ENCODE results near the gene DDC.

DNA sequence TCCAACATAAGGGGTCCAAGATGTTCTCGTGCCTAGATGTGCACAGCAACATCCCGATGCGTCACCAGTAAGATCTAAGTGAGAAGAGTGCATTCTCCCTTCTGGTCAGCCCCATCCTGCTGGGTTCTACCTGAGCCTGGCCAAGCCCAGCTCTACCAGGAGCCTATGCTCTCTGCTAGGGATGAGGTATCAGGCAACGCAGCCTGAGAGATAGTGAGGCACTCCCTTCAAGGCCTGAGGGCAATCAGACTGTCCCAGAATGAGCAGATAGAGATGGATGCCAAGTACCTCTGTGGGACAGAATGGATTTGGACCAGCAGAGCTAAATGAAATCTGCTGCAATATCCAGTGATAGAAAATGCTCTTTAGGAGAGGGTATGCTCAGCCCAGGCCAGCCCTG is 26.7 kb downstream of the DDC start:
- TF ChIP-seq, protein P1, sequence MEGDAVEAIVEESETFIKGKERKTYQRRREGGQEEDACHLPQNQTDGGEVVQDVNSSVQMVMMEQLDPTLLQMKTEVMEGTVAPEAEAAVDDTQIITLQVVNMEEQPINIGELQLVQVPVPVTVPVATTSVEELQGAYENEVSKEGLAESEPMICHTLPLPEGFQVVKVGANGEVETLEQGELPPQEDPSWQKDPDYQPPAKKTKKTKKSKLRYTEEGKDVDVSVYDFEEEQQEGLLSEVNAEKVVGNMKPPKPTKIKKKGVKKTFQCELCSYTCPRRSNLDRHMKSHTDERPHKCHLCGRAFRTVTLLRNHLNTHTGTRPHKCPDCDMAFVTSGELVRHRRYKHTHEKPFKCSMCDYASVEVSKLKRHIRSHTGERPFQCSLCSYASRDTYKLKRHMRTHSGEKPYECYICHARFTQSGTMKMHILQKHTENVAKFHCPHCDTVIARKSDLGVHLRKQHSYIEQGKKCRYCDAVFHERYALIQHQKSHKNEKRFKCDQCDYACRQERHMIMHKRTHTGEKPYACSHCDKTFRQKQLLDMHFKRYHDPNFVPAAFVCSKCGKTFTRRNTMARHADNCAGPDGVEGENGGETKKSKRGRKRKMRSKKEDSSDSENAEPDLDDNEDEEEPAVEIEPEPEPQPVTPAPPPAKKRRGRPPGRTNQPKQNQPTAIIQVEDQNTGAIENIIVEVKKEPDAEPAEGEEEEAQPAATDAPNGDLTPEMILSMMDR (IDR thresholded peaks at IDR 0.05) = no peak
- TF ChIP-seq POLR2AphosphoS5 (IDR thresholded peaks at IDR 0.05) = no peak
